ENCODE measurements around the gene OR56A3. TPM values are rescaled to one million over a fixed set of nuclear protein-coding genes. Genes with fewer than 3 reads are reported as not detected.
A peak's percentile ranks its signal among the peaks of the same experiment; 100 is the strongest.

OR56A3 gene
- total and polyA plus RNA-seq, 2 of the 4 experiments (the other 2 are of a cell fraction) = not detected

- Histone ChIP-seq H3K4ac (ENCODE audit: low read depth, low read length) (no peak overlapping the region), H3K9me3 (ENCODE audit: control insufficient read depth, insufficient read depth, low read length) (peaks cover 2% of the 10 kb centered on the region; the same call in 1 of the 2 replicates), H2AK9ac (replicated peaks; ENCODE audit: low read depth, low read length, poor library complexity) (no peak overlapping the region), H4K8ac (ENCODE audit: low read depth in 2 of 2, low read length in 2 of 2) (no peak overlapping the region), H3K27me3 (ENCODE audit: control insufficient read depth, insufficient read depth, low read length) (no peaks in the 10 kb centered on the region), H3K14ac (replicated peaks; ENCODE audit: low read depth, low read length) (no peak overlapping the region), H3K56ac (ENCODE audit: extremely low read depth, insufficient read depth, low read length) (no peak overlapping the region), H3K4me2 (ENCODE audit: low read depth, low read length) (no peak overlapping the region), H4K5ac (ENCODE audit: low read depth, low read length) (no peak overlapping the region), H4K91ac (ENCODE audit: insufficient read depth, low read depth, low read length) (no peak overlapping the region), H3K9me1 (ENCODE audit: insufficient read depth, low read length) (no peaks in the 10 kb centered on the region), H3K23ac (ENCODE audit: low read depth, low read length) (no peak overlapping the region), H3K4me1 (ENCODE audit: control insufficient read depth, insufficient read depth, low read length) (no peaks in the 10 kb centered on the region), H2BK20ac (ENCODE audit: low read depth, low read length) (no peak overlapping the region), H3K18ac (ENCODE audit: low read depth, low read length) (no peak overlapping the region), H2BK5ac (ENCODE audit: low read depth, low read length, poor library complexity, severe bottlenecking) (no peak overlapping the region), H2AFZ (replicated peaks; ENCODE audit: low read length, poor library complexity) (no peak overlapping the region), H3K4me3 (ENCODE audit: insufficient read depth, low read depth, low read length) (no peak overlapping the region), H3K36me3 (ENCODE audit: control insufficient read depth, insufficient read depth, low read length) (no peaks in the 10 kb centered on the region), H2BK15ac (ENCODE audit: low read depth, low read length) (no peak overlapping the region), H2BK120ac (ENCODE audit: low read depth, low read length) (no peak overlapping the region), H3K27ac (ENCODE audit: insufficient read depth, low read length) (no peak overlapping the region), H2AK5ac (ENCODE audit: low read depth, low read length) (no peak overlapping the region), H4K20me1 (ENCODE audit: insufficient read depth, low read length) (no peaks in the 10 kb centered on the region), H3K79me1 (ENCODE audit: low read depth in 1 of 2, low read length in 2 of 2) (no peaks in the 10 kb centered on the region), H3K9ac (ENCODE audit: low read depth, low read length) (no peak overlapping the region)
- peak; percentile 7 for DNase-seq
- in situ Hi-C loops (cut with MboI; ENCODE audit: low sequenced_read_pairs) (no loop called here), intact Hi-C loops (cut with micrococcal nuclease) (no loop called here), dilution Hi-C loops (cut with HindIII; ENCODE audit: low sequenced_read_pairs, unreplicated experiment) (no loop called here)
- WGBS, 2 experiments (ENCODE audit: extremely low coverage in 2 of 2, insufficient read length in 1 of 2) = no CpG with 5 or more reads among the region's 3 CpGs
- ChIA-PET CTCF (no interaction called here), POLR2A (ENCODE audit: unreplicated experiment) (no interaction called here)
- ATAC-seq (ENCODE audit: low read depth) = no peak
- no TSS peak for BruUV-seq (replicated peaks)
- no peak for TF ChIP-seq ELK1 (IDR thresholded peaks at IDR 0.05; ENCODE audit: borderline replicate concordance, low read depth, low read length)
- TF ChIP-seq POLR2A (IDR thresholded peaks at IDR 0.05; ENCODE audit: low read depth, low read length) = no peak
- peak; percentile 44 for TF ChIP-seq CTCF (conservative IDR thresholded peaks at IDR 0.05; ENCODE audit: low read depth, low read length)
- TF ChIP-seq FOS (IDR thresholded peaks at IDR 0.05; ENCODE audit: low read depth, low read length) = no peak
- TF ChIP-seq BHLHE40 (IDR thresholded peaks at IDR 0.05; ENCODE audit: low read depth, low read length) = no peak
- TF ChIP-seq CEBPB (IDR thresholded peaks at IDR 0.05; ENCODE audit: low read depth, low read length) = no peak
- TF ChIP-seq SMC3 (IDR thresholded peaks at IDR 0.05; ENCODE audit: low read depth, low read length) = 0 out of 2 replicates have a peak, but pooled peaks have one; percentile 2
- 0 out of 2 replicates have a peak, but pooled peaks have one; percentile 20 for TF ChIP-seq RAD21 (IDR thresholded peaks at IDR 0.05; ENCODE audit: low read length)
Observed at GRCh38 chr11:5992604-5993251, 50.7 kb downstream of the OR56A3 start.
